ENCODE measurements around the gene PRDM16. TPM values are rescaled to one million over a fixed set of nuclear protein-coding genes. Genes with fewer than 3 reads are reported as not detected.

PRDM16 gene
- total RNA-seq, 4 donors from 2014 or later, result 0.26 to 7.7 (median 0.35) TPM; not detected in 1

DNA sequence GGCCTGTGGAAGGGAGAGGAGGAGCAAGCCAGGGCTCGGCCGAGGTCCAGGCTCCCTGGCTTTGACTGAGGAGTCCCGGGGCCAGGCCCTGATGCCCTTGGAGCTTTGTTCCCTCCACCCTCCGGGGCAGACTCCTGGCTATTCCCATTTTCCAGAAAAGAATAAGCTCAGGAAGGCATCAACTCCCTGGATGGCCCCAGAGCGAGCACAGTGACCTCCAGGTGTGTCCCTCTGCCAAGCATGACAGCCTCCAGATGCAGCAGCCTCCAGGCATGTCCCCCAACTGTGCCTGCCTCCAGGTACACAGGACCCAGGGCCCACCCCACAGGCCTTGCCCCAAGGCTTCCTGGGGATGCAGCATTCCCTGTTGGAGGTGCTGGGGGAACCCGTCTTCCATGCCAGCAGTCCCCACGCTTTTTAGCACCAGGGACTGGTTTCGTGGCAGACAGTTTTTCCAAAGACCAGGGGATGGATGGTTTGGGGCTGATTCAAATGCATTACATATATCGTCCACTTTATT is 369.7 kb downstream of the PRDM16 start:
- DNase-seq, result no peak
- Histone ChIP-seq H3K4me1 (no peaks in the 10 kb centered on the region), H3K9me3 (no peaks in the 10 kb centered on the region), H3K27me3 (no peaks in the 10 kb centered on the region), H3K27ac (no peak overlapping the region), H3K36me3 (no peaks in the 10 kb centered on the region), H3K4me3 (no peak overlapping the region)
- intact Hi-C loops (cut with DNase I; ENCODE audit: low total_unique reads), result no loop called here
- no peak for TF ChIP-seq POLR2A (IDR thresholded peaks at IDR 0.05)
- TF ChIP-seq, protein P1, sequence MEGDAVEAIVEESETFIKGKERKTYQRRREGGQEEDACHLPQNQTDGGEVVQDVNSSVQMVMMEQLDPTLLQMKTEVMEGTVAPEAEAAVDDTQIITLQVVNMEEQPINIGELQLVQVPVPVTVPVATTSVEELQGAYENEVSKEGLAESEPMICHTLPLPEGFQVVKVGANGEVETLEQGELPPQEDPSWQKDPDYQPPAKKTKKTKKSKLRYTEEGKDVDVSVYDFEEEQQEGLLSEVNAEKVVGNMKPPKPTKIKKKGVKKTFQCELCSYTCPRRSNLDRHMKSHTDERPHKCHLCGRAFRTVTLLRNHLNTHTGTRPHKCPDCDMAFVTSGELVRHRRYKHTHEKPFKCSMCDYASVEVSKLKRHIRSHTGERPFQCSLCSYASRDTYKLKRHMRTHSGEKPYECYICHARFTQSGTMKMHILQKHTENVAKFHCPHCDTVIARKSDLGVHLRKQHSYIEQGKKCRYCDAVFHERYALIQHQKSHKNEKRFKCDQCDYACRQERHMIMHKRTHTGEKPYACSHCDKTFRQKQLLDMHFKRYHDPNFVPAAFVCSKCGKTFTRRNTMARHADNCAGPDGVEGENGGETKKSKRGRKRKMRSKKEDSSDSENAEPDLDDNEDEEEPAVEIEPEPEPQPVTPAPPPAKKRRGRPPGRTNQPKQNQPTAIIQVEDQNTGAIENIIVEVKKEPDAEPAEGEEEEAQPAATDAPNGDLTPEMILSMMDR (IDR thresholded peaks at IDR 0.05), result no peak

DNA sequence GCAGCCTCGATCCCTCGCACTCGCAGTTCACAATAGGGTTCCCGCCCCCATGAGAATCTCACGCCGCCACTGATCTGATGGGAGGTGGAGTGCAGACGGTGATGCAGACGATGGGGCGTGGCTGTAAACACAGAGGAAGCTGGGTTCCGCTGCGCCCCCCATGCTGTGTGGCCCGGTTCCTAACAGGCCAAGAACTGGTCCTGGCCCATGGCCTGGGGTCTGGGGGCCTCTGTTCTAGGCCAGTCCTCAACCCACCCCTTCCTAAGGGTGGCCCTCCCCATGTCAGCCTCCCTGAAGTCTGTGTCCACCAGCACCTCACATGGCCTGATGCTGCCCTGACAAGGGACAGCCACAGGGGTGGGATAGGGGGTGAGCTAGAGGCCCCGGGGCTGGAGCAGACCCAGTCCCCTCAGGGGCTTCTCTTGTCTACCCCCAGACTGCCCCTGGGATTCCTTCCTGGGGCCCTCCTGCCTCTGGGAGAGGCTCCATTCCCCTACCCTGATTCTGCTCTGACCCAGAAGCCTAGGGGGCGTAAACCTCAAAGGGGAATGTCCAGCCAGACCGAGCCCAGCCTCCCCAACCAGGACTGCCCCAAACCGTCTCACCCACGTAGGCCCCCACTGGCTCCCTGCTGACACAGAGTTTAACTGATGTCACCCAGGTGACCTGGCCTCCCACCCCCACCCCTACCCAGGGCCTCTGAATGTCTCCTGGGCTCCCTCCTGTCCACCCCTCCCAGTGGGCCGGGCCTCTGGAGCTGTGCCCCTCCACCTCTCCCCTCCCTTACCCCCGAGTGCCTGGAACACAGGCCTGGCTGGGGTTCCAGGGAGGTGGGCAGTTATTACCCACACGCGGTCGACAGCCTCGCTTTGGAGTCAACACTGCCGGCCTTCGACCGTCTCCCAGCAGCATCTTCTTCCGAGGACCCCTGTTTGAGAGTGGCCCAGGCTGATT is 370.6 kb downstream of the PRDM16 start:
- no peaks in the 10 kb centered on the region for H3K27me3 ChIP-seq
- intact Hi-C loops (cut with DNase I; ENCODE audit: low total_unique reads), result no loop called here
- H3K36me3 ChIP-seq, result no peaks in the 10 kb centered on the region
- TF ChIP-seq, protein P1 (IDR thresholded peaks at IDR 0.05), result no peak
- TF ChIP-seq POLR2A (IDR thresholded peaks at IDR 0.05), result no peak
- H3K4me3 ChIP-seq, result no peak overlapping the region
- DNase-seq, result no peak
- H3K27ac ChIP-seq, result no peak overlapping the region
- H3K9me3 ChIP-seq, result no peaks in the 10 kb centered on the region
- H3K4me1 ChIP-seq, result no peaks in the 10 kb centered on the region

- Histone ChIP-seq H3K27ac (no peak overlapping the region), H3K27me3 (no peaks in the 10 kb centered on the region), H3K4me1 (no peaks in the 10 kb centered on the region), H3K4me3 (no peak overlapping the region), H3K9me3 (no peaks in the 10 kb centered on the region), H3K36me3 (no peaks in the 10 kb centered on the region)
- TF ChIP-seq POLR2A (IDR thresholded peaks at IDR 0.05), result no peak
- TF ChIP-seq, protein P1 (IDR thresholded peaks at IDR 0.05), result no peak
- DNase-seq, result no peak
- intact Hi-C loops (cut with DNase I; ENCODE audit: low total_unique reads), result no loop called here
Measured at GRCh38 chr1:3440300-3440681, 371.3 kb downstream of the PRDM16 start.

DNA sequence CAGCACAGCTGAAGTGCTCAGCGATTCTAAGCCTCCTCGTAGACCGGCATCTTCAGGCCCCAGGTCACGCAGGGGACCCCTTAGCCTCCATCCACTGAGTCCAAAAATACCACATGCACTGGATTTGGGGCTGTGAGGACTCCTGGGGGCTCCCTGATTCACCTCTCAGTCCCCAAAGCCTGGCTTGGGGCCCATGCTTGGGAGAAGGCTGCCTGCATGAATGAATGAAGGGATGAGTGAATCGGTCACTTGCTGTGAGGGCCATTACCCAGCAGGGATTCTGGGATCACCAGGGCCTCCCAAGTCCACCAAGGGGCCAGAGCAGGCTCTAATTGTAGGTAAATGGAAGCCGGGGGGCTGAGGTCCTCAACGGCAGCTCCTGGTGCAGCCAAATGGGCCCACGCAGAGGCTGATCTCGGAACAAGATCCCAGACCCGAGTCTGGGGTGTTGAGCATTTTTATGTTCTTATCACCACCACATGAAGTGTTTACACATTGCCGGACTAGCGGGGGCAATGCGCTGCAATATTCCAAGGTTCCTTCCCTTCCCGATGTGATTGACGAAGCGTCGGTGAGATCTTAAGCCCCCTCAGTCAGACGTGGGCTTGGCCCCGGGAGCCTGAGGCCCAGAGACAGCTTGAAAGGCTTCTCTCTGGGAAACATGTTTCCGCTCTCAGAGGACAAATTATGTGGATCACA is 371.9 kb downstream of the PRDM16 start:
- Histone ChIP-seq H3K9me3 (no peaks in the 10 kb centered on the region), H3K4me1 (no peaks in the 10 kb centered on the region), H3K36me3 (no peaks in the 10 kb centered on the region), H3K27me3 (no peaks in the 10 kb centered on the region), H3K27ac (no peak overlapping the region), H3K4me3 (no peak overlapping the region)
- DNase-seq, result no peak
- intact Hi-C loops (cut with DNase I; ENCODE audit: low total_unique reads), result no loop called here
- TF ChIP-seq, protein P1 (IDR thresholded peaks at IDR 0.05), result no peak
- no peak for TF ChIP-seq POLR2A (IDR thresholded peaks at IDR 0.05)

DNA sequence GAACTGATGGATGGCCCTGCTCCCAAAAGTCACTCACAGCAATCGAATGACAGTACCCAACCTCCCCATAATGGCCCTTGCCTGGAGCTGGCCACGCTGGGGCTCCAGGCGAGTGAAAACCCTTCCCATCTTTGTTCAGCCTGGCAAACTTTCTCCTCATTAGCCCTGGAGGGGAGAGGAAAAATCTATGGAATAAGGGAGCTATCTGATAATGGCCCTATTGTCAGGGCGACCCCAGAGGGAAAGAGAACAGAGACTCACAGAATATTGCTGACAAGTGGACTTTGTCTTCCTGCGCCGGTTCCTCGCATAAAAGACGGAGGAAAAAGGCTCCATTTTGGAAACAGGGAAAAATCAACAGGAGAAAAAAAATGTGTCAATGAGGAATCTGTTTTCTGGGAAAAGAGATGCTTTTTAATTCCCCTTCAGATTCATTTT is 372.4 kb downstream of the PRDM16 start:
- DNase-seq, result no peak
- intact Hi-C loops (cut with DNase I; ENCODE audit: low total_unique reads), result no loop called here
- Histone ChIP-seq H3K27ac (no peak overlapping the region), H3K36me3 (no peaks in the 10 kb centered on the region), H3K4me1 (no peaks in the 10 kb centered on the region), H3K9me3 (no peaks in the 10 kb centered on the region), H3K4me3 (no peak overlapping the region), H3K27me3 (no peaks in the 10 kb centered on the region)
- TF ChIP-seq, protein P1 (IDR thresholded peaks at IDR 0.05), result no peak
- TF ChIP-seq POLR2A (IDR thresholded peaks at IDR 0.05), result no peak

All from uterus (tissue), 4 donors.